GM10248 (cell line): ENCODE measurements around the gene MCTP1.

ENCODE experiments used
- CTCF ChIA-PET: fragments of 300-600 bp; sonication (Branson Sonifier 250); formaldehyde crosslinking; extraction: SDS; loops from one replicate; lab custom pipeline; 2021; ENCODE audit warnings: antibody characterized with exemption; lab: Yijun Ruan, JAX
- POLR2A ChIA-PET: fragments of 350-650 bp; sonication (Branson Sonifier 250); formaldehyde crosslinking; extraction: SDS; loops from one replicate; lab custom pipeline; 2020; ENCODE audit warnings: antibody characterized with exemption; lab: Yijun Ruan, JAX
- DNase-seq: peaks from one replicate; pipeline ENCODE4 v3.0.0; 2012; ENCODE audit errors: extremely low spot score
- CTCF ChIP-seq: IDR thresholded peaks from 2 replicates; pipeline ENCODE4 v1.5.1; 2012; ENCODE audit warnings: mild to moderate bottlenecking, low read depth; ENCODE audit errors: extremely low read depth, missing control alignments, control extremely low read depth

MCTP1 gene

GRCh38 chr5:94754824-94755223 lies 530.1 kb downstream of the MCTP1 start:
- CTCF ChIA-PET = interaction anchor here (3.3 kb wide), 1 partner anchor 17 kb away, joined by 12 read pairs; no protein-coding TSS in a partner anchor
- no peak for TF ChIP-seq CTCF
- no peak for DNase-seq
- POLR2A ChIA-PET = no interaction called here

DNA sequence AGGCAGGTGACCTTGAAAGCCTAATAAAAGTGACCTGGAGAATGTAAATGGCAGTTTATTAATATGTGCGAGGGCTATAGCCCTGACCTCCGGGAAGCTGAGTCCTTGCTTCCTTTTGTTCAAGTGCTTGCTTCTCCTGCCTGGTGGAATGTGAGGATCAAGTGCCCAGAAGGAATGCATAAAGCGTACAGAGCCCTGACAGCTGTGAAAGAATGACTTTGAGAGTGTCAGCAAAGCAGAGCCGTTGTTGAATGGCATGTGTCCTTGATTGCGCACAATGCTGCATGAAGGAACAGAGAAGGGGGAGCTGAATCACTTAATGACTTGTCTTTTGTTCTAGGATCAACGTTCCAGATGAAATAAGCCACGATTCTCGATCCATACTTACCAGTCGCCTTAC lies 533.4 kb downstream of the MCTP1 start:
- TF ChIP-seq CTCF = no peak
- CTCF ChIA-PET = interaction anchor here (1.2 to 2.7 kb wide), 2 partner anchors 10 to 13 kb away, joined by 3 to 11 read pairs; no protein-coding TSS in a partner anchor
- no peak for DNase-seq
- POLR2A ChIA-PET = no interaction called here

DNA sequence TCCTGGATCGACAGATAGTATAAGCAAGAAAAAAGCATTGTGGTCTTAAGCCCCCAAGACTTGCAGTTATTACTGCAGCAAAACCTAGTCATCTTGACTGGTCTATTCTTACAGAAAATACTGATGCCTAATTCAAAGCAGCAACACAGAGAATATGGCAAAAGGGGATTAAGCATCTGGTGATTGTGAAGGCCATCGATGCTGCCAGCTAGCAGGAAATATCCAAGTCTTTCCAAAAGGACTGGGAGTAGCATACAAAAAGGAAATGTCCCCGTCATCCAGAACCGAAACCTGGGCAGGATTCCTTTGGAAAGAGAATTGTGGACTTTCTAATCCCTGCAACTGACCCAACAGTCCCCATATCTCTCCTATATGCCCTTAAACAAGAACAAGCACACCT lies 534.2 kb downstream of the MCTP1 start:
- POLR2A ChIA-PET = no interaction called here
- no peak for DNase-seq
- CTCF ChIA-PET = interaction anchor here (0.9 to 2.7 kb wide), 2 partner anchors 12 to 30 kb away, joined by 3 to 11 read pairs; no protein-coding TSS in a partner anchor
- TF ChIP-seq CTCF = no peak

DNA sequence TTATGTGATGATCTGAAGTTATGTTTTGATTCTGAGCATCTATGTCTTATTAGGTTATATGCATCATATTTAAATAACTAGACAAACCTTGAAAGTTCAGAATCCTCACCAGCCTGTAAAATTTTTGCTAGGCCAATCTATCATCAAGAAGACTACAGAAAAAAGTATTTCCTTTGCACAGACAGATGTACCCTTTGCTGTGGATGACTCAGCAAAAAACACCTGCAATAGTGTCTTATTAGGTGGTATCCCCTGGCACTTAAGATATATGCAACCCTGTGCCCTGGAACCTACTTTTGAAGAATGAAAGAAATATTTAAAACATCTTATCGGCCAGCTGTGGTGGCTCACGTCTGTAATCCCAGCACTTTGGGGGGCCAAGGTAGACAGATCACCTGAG lies 535.9 kb downstream of the MCTP1 start:
- ChIA-PET CTCF (interaction anchor here (1.0 to 2.7 kb wide), 2 partner anchors 11 to 27 kb away, joined by 3 to 11 read pairs; no protein-coding TSS in a partner anchor), POLR2A (no interaction called here)
- DNase-seq = no peak
- TF ChIP-seq CTCF = no peak

GRCh38 chr5:94748212-94748611 lies 536.7 kb downstream of the MCTP1 start:
- no peak for TF ChIP-seq CTCF
- POLR2A ChIA-PET = no interaction called here
- CTCF ChIA-PET = interaction anchor here (2.9 kb wide), 1 partner anchor 11 kb away, joined by 19 read pairs; no protein-coding TSS in a partner anchor
- DNase-seq = no peak

- POLR2A ChIA-PET = no interaction called here
- CTCF ChIA-PET = interaction anchor here (1.2 to 2.9 kb wide), 2 partner anchors 10 to 132 kb away, joined by 3 to 19 read pairs; no protein-coding TSS in a partner anchor
- TF ChIP-seq CTCF = no peak
- DNase-seq = no peak
Observed at GRCh38 chr5:94747371-94747770, 537.5 kb downstream of the MCTP1 start.
